Amygdala (tissue), 56 donors: ENCODE data around the gene GABBR2.
"Not testable (repeated sequence)": the region's sequence is repeated elsewhere in the genome, so short reads cannot be mapped to it uniquely, and the experiment has no call there.

Source experiments
- DNase-seq, 56 donors: peaks; one replicate each; lab custom pipeline; 2025; lab: John Stamatoyannopoulos, UW

GABBR2 gene

GRCh38 chr9:98285446-98285845, 423.3 kb downstream of the GABBR2 start:
- peak in 1 of 56 donors; percentile 1 for DNase-seq

DNA sequence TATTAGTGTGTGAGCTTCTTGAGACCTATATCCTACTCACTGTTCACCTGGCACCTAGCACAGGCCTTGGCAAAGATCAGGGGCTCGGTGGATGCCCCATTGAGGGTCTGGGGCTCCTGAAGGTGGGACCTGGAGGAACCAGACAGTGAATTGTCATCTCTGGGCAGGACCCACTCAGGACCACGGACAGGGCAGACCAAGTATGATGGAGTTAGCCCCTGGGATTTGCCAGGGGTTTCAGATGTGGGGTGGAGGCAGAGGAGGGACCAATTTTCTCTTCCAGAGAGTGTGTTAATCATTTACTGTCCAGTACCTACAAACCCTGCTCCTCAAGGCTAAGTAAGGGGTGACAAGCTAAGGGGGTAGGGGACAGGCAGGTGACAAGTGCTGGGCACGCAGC, 424.0 kb downstream of the GABBR2 start:
- DNase-seq = no peak

GRCh38 chr9:98283143-98283542, 425.6 kb downstream of the GABBR2 start:
- DNase-seq = not testable (repeated sequence)

DNA sequence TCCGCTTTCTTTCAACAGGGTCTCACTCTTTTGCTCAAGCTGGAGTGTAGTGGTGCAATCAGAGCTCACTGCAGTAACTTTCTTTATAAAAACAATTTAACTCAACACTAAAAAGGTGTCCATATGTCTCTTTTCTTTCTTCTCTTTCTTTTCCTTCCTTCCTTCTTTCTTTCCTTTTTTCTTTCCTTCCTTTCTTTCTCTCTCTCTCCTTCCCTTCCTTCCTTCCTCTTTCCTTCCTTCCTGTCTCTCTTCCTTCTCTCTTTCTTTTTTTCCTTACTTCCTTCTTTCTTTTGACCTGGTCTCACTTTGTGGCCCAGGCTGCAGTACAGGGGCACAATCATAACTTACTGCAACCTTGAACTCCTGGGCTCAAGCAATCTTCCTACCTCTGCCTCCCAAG, 427.5 kb downstream of the GABBR2 start:
- no peak for DNase-seq

GRCh38 chr9:98280574-98280973, 428.2 kb downstream of the GABBR2 start:
- no peak for DNase-seq

DNA sequence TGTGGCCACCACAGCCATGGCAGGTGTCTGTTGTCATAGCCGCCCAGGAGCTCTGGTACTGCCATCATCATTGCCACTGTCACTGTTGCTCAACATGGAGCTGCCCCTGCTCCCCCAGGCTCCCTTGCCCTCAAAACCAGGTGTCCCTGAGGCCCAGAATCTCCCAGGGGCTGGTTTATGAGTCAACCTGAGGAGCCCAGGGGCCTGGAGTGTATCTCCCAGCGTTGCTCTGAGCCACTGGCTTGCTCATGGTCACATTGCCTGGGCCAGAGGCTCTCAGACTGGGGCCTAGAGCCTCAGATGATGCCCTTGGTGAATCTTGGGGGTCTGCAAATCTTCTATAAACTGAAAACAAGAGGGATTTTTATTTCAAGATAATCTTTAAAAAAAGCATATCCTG, 428.6 kb downstream of the GABBR2 start:
- DNase-seq = no peak

GRCh38 chr9:98276907-98277469, 431.7 kb downstream of the GABBR2 start:
- no peak for DNase-seq

DNA sequence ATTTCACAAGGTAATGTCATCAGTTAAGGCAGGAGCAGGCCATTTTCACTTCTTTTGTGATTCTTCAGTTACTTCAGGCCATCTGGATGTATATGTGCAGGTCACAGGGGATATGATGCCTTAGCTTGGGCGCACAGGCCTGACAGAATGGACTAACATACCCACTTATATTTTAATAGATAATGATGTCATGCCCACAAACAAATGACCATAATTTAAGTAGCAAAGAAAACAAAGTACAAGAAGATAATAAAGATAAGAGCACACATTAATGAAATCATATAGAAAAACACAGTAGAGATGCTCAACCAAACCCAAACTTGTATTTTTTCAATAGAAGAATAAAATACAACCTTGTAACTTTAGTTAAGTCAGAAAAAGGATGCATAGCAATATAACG, 433.6 kb downstream of the GABBR2 start:
- no peak for DNase-seq

DNA sequence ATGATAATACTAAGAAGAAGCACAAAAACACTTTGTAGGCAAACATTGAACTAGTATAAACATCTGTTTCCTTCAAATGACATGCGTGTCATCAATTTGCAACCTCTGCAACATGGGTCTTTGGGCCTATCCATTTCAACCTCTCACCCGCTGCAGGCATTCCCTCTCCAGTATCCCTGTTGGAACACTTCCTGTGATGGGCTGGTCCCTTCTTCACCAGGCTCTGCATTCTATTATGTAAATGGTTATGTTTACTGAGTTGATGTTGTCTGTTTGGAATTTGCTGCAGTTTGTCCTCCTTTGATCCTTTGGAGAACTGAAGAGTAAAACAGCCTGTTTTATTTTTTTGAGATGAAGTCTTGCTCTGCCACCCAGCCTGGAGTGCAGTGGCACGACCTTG, 436.7 kb downstream of the GABBR2 start:
- DNase-seq = no peak

DNA sequence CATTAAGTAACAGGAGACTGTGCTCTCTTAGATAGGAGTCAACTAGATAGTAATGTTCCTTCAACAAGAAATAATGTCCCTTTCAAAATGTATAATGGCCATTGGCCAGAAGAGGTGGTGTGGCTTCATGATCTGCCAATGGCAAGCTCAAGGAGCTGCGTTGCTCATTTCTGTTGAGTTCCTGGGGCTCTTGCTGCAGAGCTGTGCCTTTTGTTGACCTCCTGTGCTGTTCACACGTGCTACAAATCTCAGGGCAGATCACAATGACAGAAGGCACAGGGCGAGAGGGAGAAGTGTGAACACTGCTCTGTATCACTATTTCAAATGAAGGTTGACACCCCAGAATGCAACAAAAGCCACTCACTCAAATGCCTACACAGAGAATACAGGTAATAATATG, 437.3 kb downstream of the GABBR2 start:
- no peak for DNase-seq

GRCh38 chr9:98270284-98270683, 438.5 kb downstream of the GABBR2 start:
- not testable (repeated sequence) for DNase-seq

- not testable (repeated sequence) for DNase-seq
These were observed 439.1 kb downstream of the GABBR2 start for GRCh38 chr9:98269652-98270051.

DNA sequence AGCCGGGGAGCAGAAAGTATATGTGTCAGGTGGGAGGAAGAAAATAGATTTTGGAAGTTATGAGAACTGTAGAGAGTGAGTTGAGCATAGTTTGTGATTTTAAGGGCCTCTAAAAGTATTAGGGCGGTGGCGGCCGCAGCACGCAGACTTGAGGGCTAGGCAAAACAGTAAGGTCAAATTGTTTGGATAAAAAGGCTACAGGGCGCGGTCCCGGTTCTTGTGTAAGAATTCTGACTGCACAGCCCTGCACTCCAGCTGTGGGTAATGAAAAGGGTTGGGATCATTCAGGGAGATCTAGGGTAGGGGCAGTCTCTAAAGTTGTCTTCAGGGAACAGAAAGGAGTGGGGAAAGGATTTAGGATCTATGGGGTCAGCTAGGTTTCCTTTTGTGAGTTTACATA, 441.2 kb downstream of the GABBR2 start:
- DNase-seq = not testable (repeated sequence)

- no peak for DNase-seq
These were observed 444.2 kb downstream of the GABBR2 start for GRCh38 chr9:98264516-98264915.

DNA sequence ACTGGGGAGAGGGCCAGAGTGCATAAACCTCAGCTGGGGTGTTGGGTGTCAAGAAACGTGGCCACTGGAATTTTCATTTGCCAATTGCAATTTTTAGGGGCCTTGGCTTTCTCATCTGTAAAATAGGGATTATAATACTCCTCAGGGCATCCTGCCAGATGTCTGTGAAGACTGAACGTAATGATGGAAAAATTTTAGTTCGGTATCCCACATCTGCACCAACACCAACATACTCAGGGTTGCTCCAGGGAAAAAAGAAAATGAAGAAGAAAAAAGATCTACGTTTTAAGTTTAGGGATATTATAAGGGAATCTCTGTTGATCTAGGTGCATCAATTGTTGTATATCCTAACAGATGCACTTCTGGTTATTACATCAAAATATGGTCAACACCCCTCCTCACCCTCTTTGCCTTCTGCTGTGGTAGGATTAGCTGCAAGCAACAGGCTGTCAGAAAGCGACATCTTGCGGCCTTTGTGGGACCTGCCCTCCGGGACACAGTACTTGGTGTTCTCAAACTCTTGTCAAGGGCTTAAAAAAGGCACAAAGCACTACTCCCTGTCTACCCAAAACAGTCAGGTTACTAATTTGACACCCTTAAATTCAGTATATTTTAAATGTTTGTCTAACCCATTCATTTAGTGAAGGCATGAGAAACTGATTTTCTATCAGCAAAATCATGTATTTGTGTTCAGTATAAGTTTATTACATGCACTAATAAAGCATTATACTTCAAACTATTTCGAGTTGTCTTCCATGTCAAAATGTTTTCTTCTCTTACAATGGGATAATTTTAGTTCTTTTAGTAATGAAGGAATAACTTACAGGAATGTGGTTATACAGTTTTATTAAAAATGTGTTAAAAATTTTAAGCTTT, 445.0 kb downstream of the GABBR2 start:
- DNase-seq = peak in 51 of 56 donors; percentile 7 to 86 (median 55)

DNA sequence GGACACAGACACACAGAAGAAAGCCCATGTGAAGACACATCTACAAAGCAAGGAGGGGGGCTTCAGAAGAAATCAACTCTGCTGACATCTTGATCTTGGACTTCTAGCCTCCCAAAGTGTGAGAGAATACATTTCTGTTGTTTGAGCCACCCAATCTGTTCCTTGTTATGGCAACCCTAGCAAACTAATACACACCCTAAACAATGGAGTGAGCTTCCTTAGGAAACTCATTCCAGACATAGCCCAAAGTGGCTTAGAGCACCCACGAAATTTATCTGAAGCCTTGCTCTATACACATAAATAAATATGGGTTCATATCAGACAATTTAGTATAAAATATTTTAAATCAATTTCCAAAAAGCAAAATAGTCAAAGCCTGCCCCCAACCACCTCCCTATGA, 445.7 kb downstream of the GABBR2 start:
- DNase-seq = no peak

DNA sequence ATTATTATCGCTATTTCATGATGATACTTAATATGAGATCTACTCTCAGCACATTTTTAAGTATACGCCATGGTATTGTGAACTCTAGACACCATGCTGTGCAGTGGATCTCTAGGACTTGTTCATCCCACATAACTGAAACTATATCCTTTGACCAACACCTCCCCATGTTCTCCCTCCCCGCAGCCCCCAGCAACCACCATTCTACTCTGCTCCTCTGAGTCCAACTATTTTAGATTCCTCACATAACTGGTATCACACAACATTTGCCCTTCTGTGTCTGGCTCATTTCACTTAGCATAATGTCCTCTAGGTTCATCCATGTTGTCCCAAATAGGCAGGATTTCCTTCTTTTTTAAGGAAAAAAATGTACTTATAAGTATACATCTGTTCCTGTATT, 446.7 kb downstream of the GABBR2 start:
- no peak for DNase-seq

DNA sequence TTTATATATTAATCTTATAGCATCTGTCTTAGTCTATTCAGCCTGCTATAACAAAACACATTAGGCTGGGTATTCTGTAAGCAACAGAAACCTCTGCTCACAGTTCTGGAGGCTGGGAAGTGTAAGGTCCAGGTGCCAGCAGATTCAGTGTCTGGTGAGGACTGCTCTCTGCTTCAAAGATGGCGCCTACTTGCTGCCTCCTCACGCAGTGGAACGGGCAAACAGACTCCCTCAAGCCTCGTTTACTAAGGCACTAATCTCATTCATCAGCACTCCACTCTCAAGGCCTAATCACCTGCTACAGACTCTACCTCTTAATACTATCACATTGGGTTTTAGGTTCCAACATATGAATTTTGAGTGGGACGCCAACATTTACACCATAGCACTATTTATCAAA, 448.1 kb downstream of the GABBR2 start:
- DNase-seq = no peak

DNA sequence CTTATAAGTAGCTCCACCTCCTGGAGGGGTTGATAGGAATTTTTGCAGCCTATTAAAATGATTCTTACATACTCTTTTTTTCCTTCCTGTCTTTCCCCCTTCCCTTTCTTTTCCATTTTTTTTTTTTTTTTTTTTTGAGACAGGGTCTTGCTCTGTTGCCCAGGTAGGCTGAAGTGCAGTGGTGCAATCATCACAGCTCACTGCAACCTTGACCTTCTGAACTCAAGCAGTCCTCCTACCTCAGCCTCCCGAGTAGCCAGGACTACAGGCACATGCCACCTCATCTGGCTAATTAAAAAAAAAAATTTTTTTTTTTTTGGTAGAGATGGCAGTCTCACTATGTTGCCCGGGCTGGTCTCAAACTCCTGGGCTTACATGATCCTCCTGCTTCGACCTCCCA, 448.9 kb downstream of the GABBR2 start:
- DNase-seq = no peak

GRCh38 chr9:98256756-98257155, 452.0 kb downstream of the GABBR2 start:
- DNase-seq = no peak

GRCh38 chr9:98255578-98256296, 453.0 kb downstream of the GABBR2 start, which contains the start of gene TBC1D2:
Gene TBC1D2 (minus strand): TSS chr9:98255649. CDS start chr9:98255541, 108 bp downstream.
- peak; percentile 68 to 99 (median 90) for DNase-seq
